Activated T-cell treated with anti-CD3 and anti-CD28 coated beads, Interleukin-2, amount 50 U/mL, for 1 hour (primary cell): ENCODE results near the gene NRP2.
A peak's percentile ranks its signal among the peaks of the same experiment; 100 is the strongest.

Experiments
- DNase-seq: peaks from one replicate; pipeline ENCODE4 v3.0.0-alpha.2; 2020

NRP2 gene

GRCh38 chr2:205759257-205759656 lies 77.0 kb downstream of the NRP2 start:
- no peak for DNase-seq

- no peak for DNase-seq
Observed at GRCh38 chr2:205759732-205760131, 77.4 kb downstream of the NRP2 start.

- no peak for DNase-seq
Observed at GRCh38 chr2:205760157-205760556, 77.9 kb downstream of the NRP2 start.

GRCh38 chr2:205761421-205761820 lies 79.1 kb downstream of the NRP2 start:
- DNase-seq = no peak

GRCh38 chr2:205762881-205763280 lies 80.6 kb downstream of the NRP2 start:
- DNase-seq = no peak

- DNase-seq = no peak
Observed at GRCh38 chr2:205763708-205764211, 81.5 kb downstream of the NRP2 start.

- DNase-seq = no peak
Observed at GRCh38 chr2:205764270-205764746, 82.0 kb downstream of the NRP2 start.

- DNase-seq = no peak
Observed at GRCh38 chr2:205765151-205765550, 82.8 kb downstream of the NRP2 start.

- DNase-seq = peak; percentile 48
Observed at GRCh38 chr2:205766779-205767359, 84.6 kb downstream of the NRP2 start.

GRCh38 chr2:205767617-205768016 lies 85.3 kb downstream of the NRP2 start:
- DNase-seq = no peak

- DNase-seq = no peak
Observed at GRCh38 chr2:205768341-205768740, 86.0 kb downstream of the NRP2 start.

GRCh38 chr2:205768815-205769494 lies 86.7 kb downstream of the NRP2 start:
- no peak for DNase-seq

- DNase-seq = no peak
Observed at GRCh38 chr2:205769495-205769850, 87.2 kb downstream of the NRP2 start.

GRCh38 chr2:205769879-205770278 lies 87.6 kb downstream of the NRP2 start:
- no peak for DNase-seq

- no peak for DNase-seq
Observed at GRCh38 chr2:205770577-205770976, 88.3 kb downstream of the NRP2 start.

- DNase-seq = no peak
Observed at GRCh38 chr2:205771031-205771430, 88.7 kb downstream of the NRP2 start.

GRCh38 chr2:205771666-205772065 lies 89.4 kb downstream of the NRP2 start:
- no peak for DNase-seq

- no peak for DNase-seq
Observed at GRCh38 chr2:205772983-205773382, 90.7 kb downstream of the NRP2 start.

- DNase-seq = no peak
Observed at GRCh38 chr2:205773989-205774388, 91.7 kb downstream of the NRP2 start.

GRCh38 chr2:205775097-205775877 lies 93.0 kb downstream of the NRP2 start:
- no peak for DNase-seq

GRCh38 chr2:205776139-205776538 lies 93.8 kb downstream of the NRP2 start:
- no peak for DNase-seq

- DNase-seq = no peak
Observed at GRCh38 chr2:205776720-205777119, 94.4 kb downstream of the NRP2 start.

- DNase-seq = no peak
Observed at GRCh38 chr2:205778356-205778755, 96.1 kb downstream of the NRP2 start.

GRCh38 chr2:205780645-205781044 lies 98.3 kb downstream of the NRP2 start:
- no peak for DNase-seq
